Naive B cell (primary cell): ENCODE results near the gene GLRX5. TPM values are rescaled to one million over a fixed set of nuclear protein-coding genes. Genes with fewer than 3 reads are reported as not detected.

Source experiments
- ATAC-seq, 2 donors: fragments of 150-1000 bp; cut with Tn5 transposase; 2 replicates each; pipeline ENCODE4 v1.10.0; 2021; ENCODE audit warnings: low read depth in 2 of 2, mild to moderate bottlenecking in 2 of 2, moderate library complexity in 2 of 2
- DNase-seq: peaks from one replicate; pipeline ENCODE4 v3.0.0; 2022
- H3K27ac Mint-ChIP-seq, 6 donors: one replicate each; pipeline ENCODE4 v1.8.0; 2020 to 2022; ENCODE audit warnings: mild to moderate bottlenecking in 6 of 6, mixed read lengths in 6 of 6, moderate library complexity in 5 of 6, inconsistent platforms in 2 of 6
- H3K27me3 Mint-ChIP-seq, 3 donors: one replicate each; pipeline ENCODE4 v1.8.0; 2021 to 2022; ENCODE audit warnings: mixed read lengths in 3 of 3, mild to moderate bottlenecking in 1 of 3
- H3K36me3 Mint-ChIP-seq, 2 donors: one replicate each; pipeline ENCODE4 v1.8.0; 2020 to 2022; ENCODE audit warnings: mixed read lengths in 2 of 2, inconsistent platforms in 1 of 2, mild to moderate bottlenecking in 1 of 2
- H3K4me1 Mint-ChIP-seq, 3 donors: one replicate each; pipeline ENCODE4 v1.8.0; 2020 to 2022; ENCODE audit warnings: mixed read lengths in 3 of 3, inconsistent platforms in 1 of 3, mild to moderate bottlenecking in 1 of 3, moderate library complexity in 1 of 3
- H3K4me3 Mint-ChIP-seq, 8 donors: one replicate each; pipeline ENCODE4 v1.8.0; 2020 to 2022; ENCODE audit warnings: mild to moderate bottlenecking in 8 of 8, mixed read lengths in 8 of 8, moderate library complexity in 8 of 8, inconsistent platforms in 2 of 8
- H3K9me3 Mint-ChIP-seq, 7 donors: one replicate each; pipeline ENCODE4 v1.8.0; 2020 to 2022; ENCODE audit warnings: mixed read lengths in 7 of 7, mild to moderate bottlenecking in 5 of 7, inconsistent platforms in 2 of 7, moderate library complexity in 1 of 7
- polyA plus RNA-seq, 6 donors: library from polyadenylated mRNA; unstranded; fragments of 300-500 nt; fragmentation: Illumina TruSeq; gene quantifications; one replicate each; pipeline ENCODE4 v1.2.3, GENCODE V29; 2021; ENCODE audit warnings: low read depth in 6 of 6

GLRX5 gene
- polyA plus RNA-seq, 6 donors from 2014 or later = 51.3 to 98.1 (median 62.4) TPM

- no peak overlapping the region for H3K27ac Mint-ChIP-seq
- H3K4me1 Mint-ChIP-seq = peaks cover 33 to 38% (median 36%) of the 10 kb centered on the region in 3 donors
- DNase-seq (no peak), ATAC-seq (no peak)
- H3K36me3 Mint-ChIP-seq = no peaks in the 10 kb centered on the region
- H3K27me3 Mint-ChIP-seq = no peaks in the 10 kb centered on the region
- no peaks in the 10 kb centered on the region for H3K9me3 Mint-ChIP-seq
- H3K4me3 Mint-ChIP-seq = no peak overlapping the region
Observed at GRCh38 chr14:95524706-95525512, 9.9 kb upstream of the GLRX5 start.

DNA sequence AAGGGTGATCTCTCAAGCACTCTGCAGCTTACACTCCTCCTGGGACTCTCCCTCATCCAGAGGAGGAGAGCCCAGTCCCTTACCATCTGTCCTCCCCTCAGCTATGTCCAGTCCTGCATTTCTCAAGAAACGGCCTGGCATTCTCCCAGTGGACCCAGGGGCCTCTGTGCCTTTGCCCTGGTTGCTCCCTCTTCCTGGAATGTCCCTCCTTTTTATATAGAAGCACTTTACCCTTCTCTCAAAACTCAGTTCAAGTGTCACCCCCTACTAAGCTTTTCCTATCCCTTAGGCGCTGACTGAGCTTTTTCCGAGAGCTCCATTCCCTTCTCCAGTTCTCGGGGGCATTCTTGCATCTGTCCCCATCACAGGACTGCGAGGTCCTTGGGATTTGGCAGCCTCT lies 8.9 kb upstream of the GLRX5 start:
- DNase-seq (no peak), ATAC-seq (no peak)
- no peaks in the 10 kb centered on the region for H3K27me3 Mint-ChIP-seq
- H3K9me3 Mint-ChIP-seq = no peaks in the 10 kb centered on the region
- H3K4me3 Mint-ChIP-seq = no peak overlapping the region
- H3K36me3 Mint-ChIP-seq = no peaks in the 10 kb centered on the region
- peak overlapping the region in 1 of 6 donors; percentile 54 for H3K27ac Mint-ChIP-seq
- peaks cover 27 to 37% (median 37%) of the 10 kb centered on the region in 3 donors for H3K4me1 Mint-ChIP-seq

DNA sequence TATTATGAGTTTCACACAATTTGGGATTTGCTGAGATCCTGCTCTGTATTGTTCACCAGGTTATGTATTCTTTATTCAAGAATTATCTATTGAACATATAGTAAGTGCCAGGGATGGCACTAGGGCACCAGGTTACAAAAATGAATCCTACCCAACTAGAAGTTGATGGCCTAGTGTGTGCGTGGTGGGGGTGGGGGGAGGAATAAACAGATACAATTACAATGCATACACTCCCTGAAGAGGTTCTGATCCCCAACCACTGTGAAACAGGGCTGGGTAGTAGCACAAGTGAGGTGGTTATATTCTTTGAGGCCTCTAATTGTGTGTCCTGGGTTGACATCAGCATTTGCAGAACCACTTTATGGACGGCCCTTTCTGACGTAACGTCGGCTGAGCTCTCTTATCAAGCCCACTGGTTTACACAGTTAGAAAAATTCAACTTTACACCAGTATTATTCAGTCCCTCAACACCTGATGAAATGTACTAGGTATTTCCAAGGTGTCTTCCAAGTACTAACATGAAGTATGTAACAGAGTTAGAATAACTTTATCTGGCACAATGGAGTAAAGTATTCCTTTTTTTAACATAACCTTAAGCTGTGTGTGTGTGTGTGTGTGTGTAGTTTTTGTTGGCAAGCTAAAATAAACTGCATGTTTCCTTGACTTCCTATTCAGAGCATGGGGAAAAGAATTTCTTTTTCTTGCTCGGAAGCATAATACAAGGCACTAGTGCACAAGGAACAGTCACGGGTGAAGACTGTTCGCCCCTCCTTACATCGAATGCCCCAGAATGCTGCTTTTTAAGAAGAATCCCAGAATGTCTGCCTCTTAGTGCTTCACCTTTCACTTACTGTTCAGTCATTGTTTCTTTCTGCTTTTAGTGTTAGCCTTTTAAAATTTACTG lies 8.1 kb upstream of the GLRX5 start:
- no peak overlapping the region for H3K4me3 Mint-ChIP-seq
- peak overlapping the region in 4 of 6 donors; percentile 43 to 80 (median 50) for H3K27ac Mint-ChIP-seq
- H3K27me3 Mint-ChIP-seq = no peaks in the 10 kb centered on the region
- ATAC-seq (no peak), DNase-seq (no peak)
- H3K4me1 Mint-ChIP-seq = peaks cover 28 to 44% (median 37%) of the 10 kb centered on the region in 3 donors
- H3K36me3 Mint-ChIP-seq = no peaks in the 10 kb centered on the region
- no peaks in the 10 kb centered on the region for H3K9me3 Mint-ChIP-seq

DNA sequence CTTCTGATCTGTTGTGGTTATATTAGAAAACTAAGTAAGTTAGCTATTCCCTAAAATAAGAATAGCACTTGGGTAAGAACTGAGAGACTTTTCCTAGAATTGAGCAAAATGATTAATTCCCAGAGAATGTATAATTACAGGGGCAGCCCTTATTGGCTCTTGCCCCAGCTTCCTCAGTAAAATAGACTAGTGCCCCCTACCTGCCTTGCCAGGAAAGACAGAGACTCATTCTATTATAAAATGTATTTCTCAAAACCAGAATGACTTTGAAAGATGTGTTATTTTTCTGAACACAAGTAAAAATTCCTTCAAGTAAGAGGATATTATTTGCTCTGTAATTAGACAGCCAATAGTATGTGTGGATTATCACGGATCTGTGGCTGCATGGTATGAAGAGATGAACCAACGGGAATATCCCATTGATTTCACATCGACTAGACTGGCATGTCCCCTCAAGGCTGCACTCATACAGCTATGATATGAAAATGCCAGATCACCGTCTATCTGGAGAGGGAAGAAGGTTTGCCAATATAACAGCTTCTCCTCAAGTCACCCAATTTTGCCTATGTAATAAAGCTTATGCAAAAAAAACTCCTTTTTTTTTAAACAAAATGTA lies 7.4 kb upstream of the GLRX5 start:
- Mint-ChIP-seq H3K4me3 (no peak overlapping the region), H3K36me3 (no peaks in the 10 kb centered on the region), H3K27ac (peak overlapping the region in 1 of 6 donors; percentile 80)

GRCh38 chr14:95529216-95529615 lies 5.6 kb upstream of the GLRX5 start:
- Mint-ChIP-seq H3K4me1 (peaks cover 39 to 44% (median 40%) of the 10 kb centered on the region in 3 donors), H3K27ac (peak overlapping the region in 2 of 6 donors; percentile 52 to 58), H3K36me3 (no peaks in the 10 kb centered on the region), H3K4me3 (no peak overlapping the region), H3K27me3 (no peaks in the 10 kb centered on the region), H3K9me3 (no peaks in the 10 kb centered on the region)
- DNase-seq (no peak), ATAC-seq (no peak)

More for the DNA sequence above, 7.4 kb upstream of the GLRX5 start:
- H3K9me3 Mint-ChIP-seq = no peaks in the 10 kb centered on the region
- DNase-seq (peak; percentile 41), ATAC-seq (peak; percentile 55 to 75)
- H3K27me3 Mint-ChIP-seq = no peaks in the 10 kb centered on the region
- peaks cover 35 to 44% (median 43%) of the 10 kb centered on the region in 3 donors for H3K4me1 Mint-ChIP-seq

GRCh38 chr14:95530473-95531276 lies 4.2 kb upstream of the GLRX5 start:
- no peak for ATAC-seq
- Mint-ChIP-seq H3K4me1 (peaks cover 37 to 46% (median 41%) of the 10 kb centered on the region in 3 donors), H3K27ac (peak overlapping the region in 5 of 6 donors; percentile 28 to 61 (median 56)), H3K36me3 (no peaks in the 10 kb centered on the region), H3K27me3 (no peaks in the 10 kb centered on the region), H3K4me3 (peak overlapping the region in 1 of 8 donors; percentile 52), H3K9me3 (no peaks in the 10 kb centered on the region)
- DNase-seq = no peak

DNA sequence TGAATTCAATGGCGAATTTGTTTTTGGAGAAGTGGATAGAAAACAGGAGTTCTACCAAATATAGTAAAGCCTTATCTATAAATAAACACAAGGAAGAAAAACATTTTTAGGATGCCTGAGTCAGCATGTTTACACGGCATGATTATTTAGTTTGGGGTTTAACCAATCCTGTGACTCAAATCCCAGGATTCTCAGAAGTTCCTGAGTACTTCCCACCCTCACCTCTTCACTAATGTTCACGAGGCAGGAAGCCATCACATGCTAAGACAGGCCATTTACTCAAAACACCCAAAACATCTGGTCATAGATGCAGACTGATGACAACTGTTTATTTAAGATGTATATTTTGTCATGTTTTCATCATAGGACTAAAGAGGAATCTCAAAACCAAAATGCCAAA lies 3.4 kb upstream of the GLRX5 start:
- DNase-seq = no peak
- Mint-ChIP-seq H3K4me3 (peak overlapping the region in 1 of 8 donors; percentile 94), H3K36me3 (no peaks in the 10 kb centered on the region), H3K4me1 (peaks cover 34 to 51% (median 43%) of the 10 kb centered on the region in 3 donors), H3K27ac (peak overlapping the region in 3 of 6 donors; percentile 32 to 59 (median 54)), H3K27me3 (no peaks in the 10 kb centered on the region), H3K9me3 (no peaks in the 10 kb centered on the region)
- ATAC-seq = no peak

DNA sequence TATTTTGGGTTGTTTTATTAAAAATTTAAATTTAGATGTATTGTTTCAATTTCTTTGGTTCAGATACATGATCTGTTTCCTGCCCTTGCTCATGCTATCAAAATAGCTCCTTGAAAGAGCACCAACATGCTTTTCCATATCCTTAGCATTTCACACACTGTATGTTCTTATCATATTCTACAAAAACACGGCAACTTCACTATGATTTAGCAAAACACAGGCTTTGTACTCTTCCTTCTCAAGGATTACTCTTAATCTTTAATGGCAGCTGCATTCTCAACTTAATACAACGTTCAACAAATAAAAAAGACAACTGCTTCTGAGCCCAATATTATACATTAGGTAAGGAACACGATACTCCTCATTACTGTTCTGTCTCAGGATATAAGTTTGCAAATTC lies 2.9 kb upstream of the GLRX5 start:
- Mint-ChIP-seq H3K4me3 (peak overlapping the region in 7 of 8 donors; percentile 38 to 94 (median 82)), H3K27me3 (no peaks in the 10 kb centered on the region), H3K9me3 (no peaks in the 10 kb centered on the region), H3K36me3 (no peaks in the 10 kb centered on the region), H3K4me1 (peaks cover 34 to 51% (median 47%) of the 10 kb centered on the region in 3 donors), H3K27ac (peak overlapping the region in 4 of 6 donors; percentile 53 to 92 (median 59))
- no peak for ATAC-seq
- no peak for DNase-seq

GRCh38 chr14:95533391-95533821 lies 1.4 kb upstream of the GLRX5 start:
- Mint-ChIP-seq H3K27me3 (no peaks in the 10 kb centered on the region), H3K9me3 (no peaks in the 10 kb centered on the region), H3K27ac (peak overlapping the region; percentile 91 to 99 (median 98)), H3K36me3 (no peaks in the 10 kb centered on the region), H3K4me3 (peak overlapping the region; percentile 82 to 98 (median 93)), H3K4me1 (peaks cover 37 to 53% (median 52%) of the 10 kb centered on the region in 3 donors)
- no peak for ATAC-seq
- no peak for DNase-seq

DNA sequence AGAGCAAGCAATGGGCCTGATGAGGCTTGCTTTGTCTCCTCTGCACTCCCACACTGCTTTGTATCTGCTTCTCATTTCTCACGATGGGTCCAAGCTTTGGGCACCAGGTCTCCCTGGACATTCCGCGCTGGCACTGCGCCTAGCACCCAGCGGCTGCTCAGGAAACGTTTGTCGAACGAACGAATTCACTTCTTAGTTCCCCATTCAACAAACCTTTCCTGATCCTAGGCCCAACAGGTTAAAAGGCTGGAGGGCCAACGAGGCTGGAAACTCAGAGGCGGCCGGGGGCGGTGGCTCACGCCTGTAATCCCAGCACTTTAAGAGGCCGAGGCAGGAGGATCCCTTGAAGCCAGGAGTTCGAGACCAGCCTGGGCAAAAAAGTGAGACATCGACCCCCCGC lies 1.0 kb upstream of the GLRX5 start:
- Mint-ChIP-seq H3K27me3 (no peaks in the 10 kb centered on the region), H3K4me3 (peak overlapping the region; percentile 82 to 98 (median 93)), H3K9me3 (no peaks in the 10 kb centered on the region), H3K4me1 (peaks cover 38 to 58% (median 54%) of the 10 kb centered on the region in 3 donors), H3K27ac (peak overlapping the region; percentile 91 to 99 (median 98)), H3K36me3 (no peaks in the 10 kb centered on the region)
- no peak for DNase-seq
- no peak for ATAC-seq

DNA sequence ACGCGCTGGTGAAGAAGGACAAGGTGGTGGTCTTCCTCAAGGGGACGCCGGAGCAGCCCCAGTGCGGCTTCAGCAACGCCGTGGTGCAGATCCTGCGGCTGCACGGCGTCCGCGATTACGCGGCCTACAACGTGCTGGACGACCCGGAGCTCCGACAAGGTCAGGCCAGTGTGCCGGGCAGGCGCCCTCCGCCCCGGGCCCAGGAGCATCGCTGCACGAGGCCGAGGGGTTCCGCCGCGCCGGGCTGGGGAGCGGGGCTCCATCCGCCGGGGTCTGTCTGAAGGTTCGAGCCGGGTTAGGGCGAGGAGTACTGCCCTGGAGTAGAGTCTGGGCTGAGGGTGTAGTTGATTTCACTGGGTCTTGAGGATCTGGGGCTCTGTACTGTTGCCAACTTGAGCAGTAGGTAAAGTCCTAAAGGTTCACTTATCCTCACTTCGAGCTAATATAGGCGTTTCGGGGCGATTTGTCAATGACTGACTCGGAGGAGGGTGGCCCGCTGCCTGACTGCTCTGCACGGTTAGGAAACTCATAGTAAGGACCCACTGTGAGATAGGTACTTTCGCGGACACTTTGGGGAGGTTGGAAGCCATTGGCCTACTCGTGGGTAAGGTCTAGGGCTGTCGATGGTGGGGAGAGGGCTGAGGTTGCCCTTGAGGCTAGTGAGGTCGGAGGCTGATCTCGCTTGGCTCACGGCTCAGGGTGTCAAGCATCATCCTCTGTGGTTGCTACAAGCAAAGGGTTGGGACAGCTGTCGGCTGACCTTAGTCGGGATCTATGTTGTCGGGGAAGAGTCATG lies 574 bp downstream of the GLRX5 start:
- no peaks in the 10 kb centered on the region for H3K27me3 Mint-ChIP-seq
- H3K9me3 Mint-ChIP-seq = no peaks in the 10 kb centered on the region
- H3K4me1 Mint-ChIP-seq = peaks cover 41 to 62% (median 55%) of the 10 kb centered on the region in 3 donors
- no peak for DNase-seq
- peak overlapping the region; percentile 6 to 93 (median 78) for H3K27ac Mint-ChIP-seq
- ATAC-seq = no peak
- no peaks in the 10 kb centered on the region for H3K36me3 Mint-ChIP-seq
- peak overlapping the region; percentile 82 to 95 (median 94) for H3K4me3 Mint-ChIP-seq
